GM19463 (cell line): Measurements from ENCODE around the gene RAP1GAP2.

ENCODE experiments used
- ATAC-seq: cut with Tn5 transposase; IDR thresholded peaks from one replicate; pipeline ENCODE4 v1.9.1; 2021; ENCODE audit warnings: mild to moderate bottlenecking, moderate library complexity; ENCODE audit not compliant: unreplicated experiment

The RAP1GAP2 gene

DNA sequence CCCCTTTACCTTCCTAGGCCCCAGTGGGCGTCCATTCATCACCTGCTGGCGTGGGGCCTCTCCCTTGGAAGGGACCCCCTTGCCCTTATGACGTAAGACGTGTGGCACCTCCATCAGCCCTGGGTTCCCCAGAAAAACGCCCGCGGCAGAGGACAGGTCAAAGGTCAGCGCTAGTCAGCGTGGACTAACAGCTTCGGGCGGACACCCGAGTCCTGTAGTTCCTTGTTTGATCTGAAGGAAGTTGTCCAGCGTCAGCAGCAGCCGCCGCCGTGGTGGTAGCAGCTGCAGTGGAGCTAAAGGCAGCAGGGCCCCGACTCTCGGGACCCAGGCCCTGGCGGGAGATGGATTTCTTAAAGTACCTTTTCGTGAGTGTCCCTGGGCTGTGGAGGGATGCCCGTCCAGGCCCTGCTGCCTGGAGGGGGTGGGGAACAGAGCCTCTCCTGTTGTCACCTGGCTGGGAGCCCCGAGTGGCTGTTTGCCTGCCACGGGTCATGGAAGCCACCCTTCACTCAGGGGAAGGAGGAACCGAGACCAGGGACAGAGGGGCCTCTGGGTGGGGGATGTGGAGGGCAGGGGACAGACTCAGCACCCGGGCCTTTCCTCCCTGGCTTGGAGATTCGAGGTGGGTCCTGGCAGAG, 143.6 kb downstream of the RAP1GAP2 start:
- no peak for ATAC-seq

DNA sequence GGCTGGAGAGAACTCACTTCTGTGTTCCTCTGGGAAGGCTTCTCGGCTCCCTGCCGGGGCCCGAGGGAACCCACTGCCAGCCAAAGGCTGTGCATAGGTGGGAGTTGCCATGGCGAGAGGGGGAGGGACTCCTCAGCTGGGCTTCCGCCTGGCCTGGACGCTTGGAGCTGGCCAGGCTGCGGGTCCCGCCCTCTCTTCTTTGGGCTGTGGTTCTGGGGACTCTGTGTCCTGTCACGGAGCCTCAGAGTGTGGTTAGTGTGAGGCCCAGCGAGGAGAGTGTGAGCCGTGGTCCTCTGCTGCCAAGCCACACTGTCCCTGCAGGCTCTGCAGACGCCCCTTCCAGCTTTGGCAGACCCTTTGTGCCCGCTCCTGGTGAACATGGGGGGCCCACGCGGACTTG, 144.1 kb downstream of the RAP1GAP2 start:
- no peak for ATAC-seq

DNA sequence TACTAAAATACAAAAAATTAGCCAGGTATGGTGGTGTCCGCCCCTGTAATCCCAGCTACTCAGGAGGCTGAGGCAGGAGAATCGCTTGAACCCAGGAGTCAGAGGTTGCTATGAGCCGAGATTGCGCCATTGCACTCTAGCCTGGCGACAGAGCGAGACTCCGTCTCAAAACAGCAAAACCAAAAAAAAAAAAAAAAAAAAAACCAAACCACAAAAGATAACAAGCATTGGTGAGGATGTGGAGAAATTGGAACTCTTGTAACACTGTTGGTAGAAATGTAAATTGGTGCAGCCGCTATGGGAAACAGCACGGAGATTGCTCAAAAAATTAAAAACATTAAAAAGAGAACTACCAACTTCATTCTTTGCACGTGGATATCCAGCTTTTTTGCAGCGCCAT, 147.7 kb downstream of the RAP1GAP2 start:
- ATAC-seq, result no peak

DNA sequence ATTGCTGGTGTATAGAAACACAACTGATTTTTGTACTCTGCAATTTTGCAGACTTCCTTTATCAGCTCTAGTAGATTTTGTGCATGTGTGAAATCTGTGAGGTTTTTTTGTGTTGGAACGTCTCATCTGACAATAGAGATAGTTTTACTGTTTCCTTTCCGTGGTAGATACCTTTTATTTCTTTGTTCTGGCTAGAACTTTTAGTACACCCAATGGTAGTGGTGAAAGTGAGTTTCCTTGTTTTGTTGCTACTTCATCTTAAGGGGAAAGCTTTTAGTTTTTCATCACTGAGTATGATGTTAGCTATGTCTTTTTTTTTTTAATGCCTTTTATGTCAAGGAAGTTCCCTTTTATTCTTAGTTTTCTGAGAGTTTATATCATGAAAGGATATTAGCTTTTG, 149.1 kb downstream of the RAP1GAP2 start:
- ATAC-seq, result no peak

DNA sequence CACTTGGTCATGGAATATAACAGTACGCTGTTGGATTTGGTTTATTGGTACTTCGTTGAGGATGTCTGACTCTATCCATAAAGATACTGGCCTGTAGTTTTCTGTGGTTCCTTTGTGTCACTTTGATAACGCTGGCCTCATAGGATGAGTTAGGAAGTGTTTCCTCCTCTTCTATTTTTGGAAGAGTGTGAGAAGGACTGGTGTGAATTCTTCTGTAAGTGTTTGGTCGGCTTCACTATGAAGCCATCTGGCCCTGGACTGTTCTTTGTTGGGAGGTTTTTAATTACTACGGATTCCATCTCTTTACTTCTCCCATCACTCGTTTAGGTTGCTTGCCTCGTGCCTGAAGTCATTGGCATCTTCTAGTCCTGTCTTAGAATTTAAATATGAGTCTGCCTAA, 149.9 kb downstream of the RAP1GAP2 start:
- no peak for ATAC-seq

DNA sequence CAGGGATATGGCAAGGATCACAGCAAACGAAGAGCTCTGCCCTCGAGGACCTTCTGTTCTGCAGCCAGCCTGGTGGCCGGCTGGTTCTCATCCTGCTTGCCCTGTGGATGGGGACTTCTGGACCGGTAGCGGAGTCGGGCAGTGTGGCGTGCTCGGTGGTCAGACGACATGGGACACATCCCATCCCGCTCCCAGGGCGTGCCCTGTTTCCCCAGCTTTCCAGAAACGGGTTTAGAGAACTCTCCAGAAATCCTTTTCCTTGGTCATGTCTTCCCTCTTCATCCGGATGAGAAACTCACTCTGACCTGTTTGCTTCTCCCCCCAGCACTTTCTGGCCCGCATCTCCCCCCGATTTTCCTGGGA, 151.3 kb downstream of the RAP1GAP2 start:
- ATAC-seq, result no peak

DNA sequence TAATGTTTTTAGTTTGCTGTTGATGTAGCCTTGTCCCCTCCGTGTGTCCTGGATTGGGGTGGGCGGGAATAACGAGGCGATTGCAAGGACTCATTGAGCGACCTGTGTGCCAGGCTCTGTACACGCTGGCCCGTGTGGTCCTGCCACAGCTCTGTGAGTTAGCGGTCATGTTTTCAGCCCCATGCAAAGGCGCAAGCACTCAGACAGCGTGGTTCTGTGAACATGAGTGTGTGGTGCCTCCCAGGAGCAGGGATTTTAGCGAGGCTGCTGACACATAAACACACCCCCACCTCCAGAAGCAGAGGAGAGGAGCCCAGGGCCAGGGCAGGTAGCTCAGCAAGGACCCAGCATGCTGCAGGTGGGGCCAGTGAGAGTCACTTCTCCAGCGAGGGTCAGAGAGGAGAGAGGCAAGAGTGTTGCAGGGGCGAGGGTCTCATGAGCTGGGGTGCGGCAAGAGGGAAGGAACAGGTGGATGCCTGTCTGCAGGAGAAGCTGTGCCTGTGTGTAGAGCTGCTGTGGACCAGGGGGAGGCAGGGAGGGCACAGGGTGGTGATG, 151.8 kb downstream of the RAP1GAP2 start:
- ATAC-seq, result no peak

DNA sequence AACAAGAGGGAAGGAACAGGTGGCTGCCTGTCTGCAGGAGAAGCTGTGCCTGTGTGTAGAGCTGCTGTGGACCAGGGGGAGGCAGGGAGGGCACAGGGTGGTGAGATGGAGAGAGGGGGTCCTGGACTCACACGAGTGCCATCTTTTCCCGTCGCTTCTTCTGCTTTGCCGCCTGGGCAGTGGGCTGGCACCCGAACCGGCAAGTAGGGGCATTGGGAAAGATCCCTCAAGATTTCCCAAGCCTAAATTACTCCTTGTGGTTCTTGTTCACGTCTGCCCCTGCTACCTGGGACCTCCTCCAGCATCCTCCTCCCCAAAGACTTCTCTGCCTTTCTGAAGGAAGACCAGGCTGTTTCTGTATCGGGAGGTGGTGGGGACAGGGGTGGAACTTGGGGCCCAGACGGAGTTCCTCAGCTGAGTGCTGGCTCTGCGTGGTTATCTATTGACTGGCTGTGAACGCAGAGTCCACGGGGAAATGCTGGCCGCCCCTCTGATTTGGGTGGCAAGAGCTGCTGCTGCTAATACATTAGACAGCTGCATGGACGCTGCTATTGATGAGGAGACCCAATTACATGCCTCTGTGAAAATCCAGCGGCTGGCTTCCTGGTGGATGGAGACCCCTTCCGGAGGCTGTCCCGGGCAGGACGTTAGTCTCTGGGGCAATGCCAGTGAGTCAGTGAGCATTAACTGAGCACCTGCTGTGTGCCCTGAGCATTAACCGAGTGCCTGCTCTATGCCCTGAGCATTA, 152.7 kb downstream of the RAP1GAP2 start:
- ATAC-seq, result no peak

DNA sequence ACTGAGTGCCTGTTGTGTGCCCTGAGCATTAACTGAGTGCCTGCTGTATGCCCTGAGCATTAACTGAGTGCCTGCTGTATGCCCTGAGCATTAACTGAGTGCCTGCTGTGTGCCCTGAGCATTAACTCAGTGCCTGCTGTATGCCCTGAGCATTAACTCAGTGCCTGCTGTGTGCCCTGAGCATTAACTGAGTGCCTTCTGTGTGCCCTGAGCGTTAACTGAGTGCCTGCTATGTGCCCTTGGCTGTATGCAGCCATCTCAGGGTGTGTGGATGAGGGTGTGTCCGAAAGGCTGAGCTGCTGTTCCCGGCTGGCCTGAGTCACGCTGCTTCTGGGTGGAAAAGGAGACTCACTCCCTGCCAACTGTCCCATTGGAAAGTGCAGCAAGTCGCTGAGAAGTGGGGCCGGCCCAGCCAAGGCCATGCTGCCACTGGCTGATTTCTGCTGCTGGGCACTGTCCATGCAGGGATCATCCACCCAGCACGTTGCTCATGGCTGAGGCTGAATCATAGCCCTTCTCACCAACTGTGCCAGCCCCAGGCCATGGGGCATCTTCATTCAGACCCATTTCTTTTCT, 153.3 kb downstream of the RAP1GAP2 start:
- no peak for ATAC-seq

DNA sequence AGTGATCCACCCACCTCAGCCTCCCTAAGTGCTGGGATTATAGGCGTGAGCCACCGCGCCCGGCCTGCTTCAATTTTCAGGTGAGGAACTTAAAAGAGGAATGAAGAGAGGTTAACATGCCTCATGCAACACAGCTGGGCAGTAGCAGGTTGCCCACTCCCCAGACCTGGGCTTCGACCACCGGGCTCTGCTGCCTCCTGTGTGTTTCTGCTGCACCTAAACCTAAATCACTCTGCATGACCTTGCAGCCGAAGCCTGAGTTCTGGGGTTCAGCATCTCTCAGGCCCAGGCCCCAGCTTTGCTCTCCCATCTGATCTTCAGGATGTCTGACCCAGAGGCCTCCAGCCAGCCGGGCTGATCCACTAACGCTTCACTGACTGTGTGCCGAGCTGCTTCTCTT, 154.6 kb downstream of the RAP1GAP2 start:
- no peak for ATAC-seq

DNA sequence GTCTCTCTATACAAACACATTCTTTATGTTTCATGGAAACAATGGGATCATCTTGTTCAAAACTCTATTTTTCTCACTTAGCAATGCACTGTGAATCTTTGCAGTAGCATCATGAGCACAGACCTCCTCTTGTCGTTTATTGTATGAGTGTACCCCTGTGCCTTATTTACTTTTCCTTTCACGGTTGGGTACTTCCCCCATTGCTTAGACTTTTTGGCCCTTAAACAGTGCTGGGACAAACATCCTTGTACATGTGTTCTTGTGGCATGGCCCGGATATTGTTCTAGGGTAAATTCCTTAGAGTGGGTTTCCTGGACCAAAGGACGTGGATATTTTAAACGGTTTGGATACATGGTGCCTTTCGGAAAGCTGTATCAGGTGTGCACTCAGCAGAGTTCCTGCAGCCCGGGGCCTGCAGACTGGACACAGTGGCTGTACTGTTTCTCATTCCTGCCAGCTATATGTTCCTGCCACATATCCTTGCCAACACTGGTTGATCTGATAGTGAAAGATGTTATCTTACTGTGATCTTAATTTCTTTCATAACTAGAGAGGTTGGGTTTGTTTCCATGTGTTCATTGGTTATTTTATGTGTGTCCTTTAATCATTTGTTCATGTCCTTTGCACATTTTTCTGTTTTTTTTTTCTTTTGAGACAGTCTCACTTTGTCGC, 156.1 kb downstream of the RAP1GAP2 start:
- ATAC-seq, result no peak

DNA sequence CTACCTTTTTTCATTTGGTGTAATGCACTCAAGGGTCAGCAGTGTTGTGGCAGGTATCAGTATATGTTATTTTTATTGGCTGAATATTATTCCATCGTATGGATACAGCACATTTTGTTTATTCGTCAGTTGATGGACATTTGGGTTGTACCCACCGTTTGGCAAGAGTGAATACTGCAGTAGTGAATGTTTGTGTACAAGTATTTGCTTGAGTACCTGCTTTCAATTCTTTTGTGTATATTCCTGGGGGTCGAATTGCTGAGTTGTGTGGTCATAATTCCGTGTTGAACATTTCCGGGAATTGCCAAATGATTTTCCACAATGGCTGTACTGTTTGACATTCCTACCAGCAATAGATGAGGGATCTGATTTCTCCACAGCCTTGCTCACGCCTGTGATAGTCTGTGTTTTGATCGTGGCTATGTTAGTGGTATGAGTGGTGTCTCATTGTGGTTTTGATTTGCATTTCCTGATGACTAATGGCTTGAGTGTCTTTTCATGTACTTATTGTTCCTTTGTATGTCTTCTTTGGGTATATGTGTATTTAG, 158.7 kb downstream of the RAP1GAP2 start:
- no peak for ATAC-seq

DNA sequence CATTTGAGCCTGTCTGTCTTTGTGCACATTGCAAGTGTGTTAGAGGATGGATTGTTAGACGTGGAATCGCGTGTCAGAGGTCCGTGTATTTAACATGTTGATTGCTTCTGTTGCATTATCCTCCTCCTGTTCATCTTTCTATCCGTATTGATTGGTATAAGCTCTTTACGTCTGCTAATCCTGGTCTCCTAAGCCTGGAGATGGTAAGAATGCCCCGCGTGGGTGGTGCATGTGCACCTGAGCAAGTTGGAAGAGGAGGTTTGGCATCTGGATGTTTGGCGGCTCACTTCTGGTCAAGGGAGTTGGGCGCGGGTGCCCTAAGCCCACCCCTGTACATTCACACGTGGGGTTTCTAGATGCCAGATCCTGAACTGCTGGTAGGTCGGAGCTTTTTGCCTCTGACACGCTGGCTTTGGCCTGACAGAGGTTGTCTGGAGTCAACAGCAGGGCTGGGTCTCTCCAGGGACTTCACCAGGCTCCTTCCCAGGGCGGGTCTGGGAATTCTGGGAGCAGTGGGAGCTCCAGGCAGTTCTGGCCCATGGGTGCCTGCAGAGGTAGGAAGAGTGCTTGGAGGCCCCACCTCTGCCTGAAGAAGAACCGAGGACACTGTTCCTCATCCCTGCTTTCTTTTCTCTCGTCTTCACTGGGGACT, 159.8 kb downstream of the RAP1GAP2 start:
- no peak for ATAC-seq

DNA sequence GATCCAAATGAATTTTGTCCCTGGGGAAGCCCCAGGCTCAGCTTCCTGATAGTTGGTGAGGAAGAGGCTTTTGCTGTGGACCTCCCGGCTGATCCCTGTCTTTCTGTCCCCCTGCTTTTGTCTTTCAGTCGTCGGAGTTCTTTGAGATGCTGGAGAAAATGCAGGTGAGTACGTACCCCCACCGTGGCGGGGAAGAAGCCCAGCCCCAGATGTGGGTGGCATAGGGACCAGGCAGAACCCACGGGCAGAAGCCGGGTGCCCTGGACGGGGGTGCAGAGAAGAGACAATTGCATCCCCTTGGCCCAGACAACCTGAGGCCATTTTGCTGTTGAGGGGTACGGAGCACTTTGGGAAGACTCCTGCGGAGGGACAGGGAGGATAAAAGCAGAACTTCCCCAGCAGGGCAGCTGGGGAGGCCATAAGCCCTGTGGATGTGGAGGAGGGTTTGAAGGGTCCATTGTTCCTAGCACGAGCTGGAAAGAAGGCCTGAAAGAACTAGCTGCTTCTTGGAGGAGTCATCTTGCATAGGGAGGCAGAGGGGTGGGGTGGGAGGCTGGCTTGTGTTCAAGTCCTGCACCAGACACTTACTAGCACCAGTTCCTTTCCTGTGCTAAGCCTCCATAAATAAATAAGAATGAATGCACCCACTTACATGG, 161.5 kb downstream of the RAP1GAP2 start:
- ATAC-seq, result no peak

DNA sequence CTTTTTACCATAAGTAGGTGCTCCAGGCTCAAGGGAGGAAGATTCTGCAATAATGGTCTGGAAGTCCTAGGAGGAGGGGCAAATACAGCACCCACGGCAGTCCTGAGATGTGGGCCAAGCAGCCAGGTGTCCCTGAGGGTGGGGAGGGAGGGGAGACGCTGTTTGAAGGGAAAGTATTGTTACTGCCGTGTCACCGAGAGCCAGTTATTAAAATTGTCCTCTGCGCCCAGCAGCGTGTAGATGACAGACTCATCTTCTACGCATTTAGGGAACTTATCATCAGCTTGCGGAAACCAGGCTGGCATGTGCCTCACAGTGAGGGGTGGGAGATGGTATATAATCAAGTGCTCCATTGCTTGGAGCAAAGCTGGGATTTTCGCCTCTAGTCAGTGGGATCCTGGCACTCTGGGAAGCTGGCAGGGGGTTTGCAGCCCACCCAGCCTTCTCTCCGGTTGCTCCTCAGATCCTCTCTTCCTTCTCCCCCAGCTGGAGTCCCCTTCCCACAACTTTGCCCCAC, 162.5 kb downstream of the RAP1GAP2 start:
- ATAC-seq, result no peak

DNA sequence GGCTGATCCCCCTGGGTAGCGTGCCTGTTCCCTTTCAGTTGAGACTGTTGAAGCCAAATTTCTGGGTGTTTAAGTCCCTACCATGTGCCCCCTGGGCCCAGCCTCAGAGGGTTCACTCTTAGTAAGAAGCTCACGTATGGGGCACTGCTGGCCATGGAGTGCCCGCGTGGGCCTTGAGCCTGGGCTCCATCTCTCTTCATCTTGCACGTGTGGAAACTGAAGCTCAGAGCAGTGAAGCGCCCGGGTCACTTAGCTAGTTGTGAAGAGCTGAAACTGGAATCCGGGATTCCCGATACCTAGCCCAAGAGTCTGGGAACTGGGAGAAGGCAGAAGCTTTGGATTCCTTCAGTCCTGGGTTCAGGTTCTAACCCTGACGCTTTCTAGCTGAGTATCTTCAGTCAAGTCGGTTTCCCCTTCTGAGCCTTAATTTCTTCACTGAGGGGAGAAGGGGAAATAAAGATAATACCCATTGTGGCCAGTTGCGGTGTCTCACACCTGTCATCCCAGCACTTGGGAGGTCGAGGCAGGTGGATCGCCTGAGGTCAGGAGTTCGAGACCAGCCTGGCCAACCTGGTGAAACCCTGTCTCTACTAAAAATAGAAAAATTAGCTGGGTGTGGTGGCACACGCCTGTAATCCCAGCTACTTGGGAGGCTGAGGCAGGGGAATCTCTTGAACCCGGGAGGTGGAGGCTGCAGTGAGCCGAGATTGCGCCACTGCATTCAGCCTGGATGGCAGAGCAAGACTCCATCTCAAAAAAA, 163.3 kb downstream of the RAP1GAP2 start:
- ATAC-seq, result no peak

DNA sequence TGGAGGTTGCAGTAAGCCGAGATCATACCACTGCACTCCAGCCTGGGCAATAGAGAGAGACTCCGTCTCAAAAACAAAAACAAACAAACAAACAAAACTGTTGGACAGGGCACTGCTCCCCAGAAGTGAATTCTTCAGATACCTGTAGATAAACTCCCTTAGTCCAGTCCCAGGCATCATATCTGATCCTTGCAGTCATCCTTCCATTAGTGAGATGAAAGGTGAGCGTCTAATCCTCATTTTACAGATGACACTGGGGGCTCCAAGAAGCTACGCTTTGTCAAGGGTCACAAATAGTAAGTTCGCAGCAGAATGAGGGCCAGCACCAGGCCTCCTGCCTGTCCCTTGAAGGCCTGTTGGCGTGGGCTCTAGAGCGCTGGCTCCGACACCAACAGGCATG, 165.2 kb downstream of the RAP1GAP2 start:
- ATAC-seq, result no peak

DNA sequence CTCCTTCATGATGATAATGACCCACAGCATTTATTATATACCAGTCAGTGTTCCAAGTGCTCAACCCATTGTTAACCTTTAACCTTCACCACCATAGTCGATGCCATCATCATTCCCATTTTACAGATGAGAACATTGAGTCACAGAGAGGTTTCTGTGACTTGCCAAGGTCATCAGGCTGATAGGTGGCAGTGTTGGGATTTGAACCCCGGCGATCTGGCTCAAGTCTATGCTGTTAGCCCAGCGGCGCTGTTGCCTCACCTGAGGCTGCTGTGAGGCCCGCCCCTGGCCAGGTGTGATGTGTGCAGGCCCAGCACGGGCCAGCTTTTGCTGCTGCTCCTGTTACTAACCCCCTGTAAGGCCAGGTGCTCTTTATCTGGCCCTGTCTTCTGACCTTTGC, 166.0 kb downstream of the RAP1GAP2 start:
- ATAC-seq, result no peak

DNA sequence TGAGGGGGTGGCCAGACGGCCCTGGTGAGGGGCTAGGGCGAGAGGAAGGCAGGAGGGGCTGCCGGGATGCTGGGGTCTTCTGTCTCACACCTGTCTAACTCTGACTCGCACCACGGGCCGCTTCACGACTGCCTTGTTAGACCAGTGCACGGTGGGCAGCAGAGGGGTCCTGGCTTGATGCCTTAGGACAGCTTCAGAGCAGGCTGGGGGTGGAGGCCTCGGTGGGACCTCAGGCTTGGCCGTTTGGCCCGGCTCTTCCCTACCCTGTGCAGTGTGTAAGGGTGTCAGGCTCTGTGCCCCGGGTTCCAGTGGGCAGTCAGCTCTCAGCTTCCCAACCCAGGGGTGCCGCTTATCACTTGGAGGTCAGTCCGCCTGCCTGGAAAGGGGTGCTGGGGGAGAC, 166.5 kb downstream of the RAP1GAP2 start:
- no peak for ATAC-seq
